Measurements from ENCODE around the gene DMRT3.

The DMRT3 gene

DNA sequence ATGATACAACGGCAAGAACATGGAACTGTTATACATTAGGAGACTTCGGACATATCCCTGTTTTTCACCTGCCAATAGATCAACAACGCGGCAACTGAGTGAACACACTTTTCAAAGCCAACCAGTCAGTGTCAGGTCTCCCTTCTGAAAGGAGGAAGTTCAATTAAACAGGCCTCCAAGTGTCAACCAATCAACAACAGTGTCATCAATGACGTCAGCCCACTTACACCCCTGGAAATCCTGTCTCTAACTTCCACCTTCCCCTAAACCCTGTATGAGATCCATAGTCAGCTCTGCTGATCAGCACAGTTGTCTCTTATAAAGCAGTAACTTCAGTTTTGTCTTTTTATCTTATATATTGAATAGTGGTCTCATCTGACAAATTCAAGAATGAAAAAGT, 36.6 kb downstream of the DMRT3 start:
- H3K27ac ChIP-seq, result no peak overlapping the region
- TF ChIP-seq, protein P1, sequence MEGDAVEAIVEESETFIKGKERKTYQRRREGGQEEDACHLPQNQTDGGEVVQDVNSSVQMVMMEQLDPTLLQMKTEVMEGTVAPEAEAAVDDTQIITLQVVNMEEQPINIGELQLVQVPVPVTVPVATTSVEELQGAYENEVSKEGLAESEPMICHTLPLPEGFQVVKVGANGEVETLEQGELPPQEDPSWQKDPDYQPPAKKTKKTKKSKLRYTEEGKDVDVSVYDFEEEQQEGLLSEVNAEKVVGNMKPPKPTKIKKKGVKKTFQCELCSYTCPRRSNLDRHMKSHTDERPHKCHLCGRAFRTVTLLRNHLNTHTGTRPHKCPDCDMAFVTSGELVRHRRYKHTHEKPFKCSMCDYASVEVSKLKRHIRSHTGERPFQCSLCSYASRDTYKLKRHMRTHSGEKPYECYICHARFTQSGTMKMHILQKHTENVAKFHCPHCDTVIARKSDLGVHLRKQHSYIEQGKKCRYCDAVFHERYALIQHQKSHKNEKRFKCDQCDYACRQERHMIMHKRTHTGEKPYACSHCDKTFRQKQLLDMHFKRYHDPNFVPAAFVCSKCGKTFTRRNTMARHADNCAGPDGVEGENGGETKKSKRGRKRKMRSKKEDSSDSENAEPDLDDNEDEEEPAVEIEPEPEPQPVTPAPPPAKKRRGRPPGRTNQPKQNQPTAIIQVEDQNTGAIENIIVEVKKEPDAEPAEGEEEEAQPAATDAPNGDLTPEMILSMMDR (IDR thresholded peaks at IDR 0.05; ENCODE audit: low read depth, low read length, missing control alignments), result no peak
- H3K4me3 ChIP-seq (ENCODE audit: low read depth, low read length), result no peak overlapping the region
- DNase-seq, result no peak
- in situ Hi-C loops (cut with HindIII; ENCODE audit: low pct_ligation_motif_present, low sequenced_read_pairs), result no loop called here
- H3K36me3 ChIP-seq (replicated peaks), result no peaks in the 10 kb centered on the region
- no peaks in the 10 kb centered on the region for H3K27me3 ChIP-seq (replicated peaks)

DNA sequence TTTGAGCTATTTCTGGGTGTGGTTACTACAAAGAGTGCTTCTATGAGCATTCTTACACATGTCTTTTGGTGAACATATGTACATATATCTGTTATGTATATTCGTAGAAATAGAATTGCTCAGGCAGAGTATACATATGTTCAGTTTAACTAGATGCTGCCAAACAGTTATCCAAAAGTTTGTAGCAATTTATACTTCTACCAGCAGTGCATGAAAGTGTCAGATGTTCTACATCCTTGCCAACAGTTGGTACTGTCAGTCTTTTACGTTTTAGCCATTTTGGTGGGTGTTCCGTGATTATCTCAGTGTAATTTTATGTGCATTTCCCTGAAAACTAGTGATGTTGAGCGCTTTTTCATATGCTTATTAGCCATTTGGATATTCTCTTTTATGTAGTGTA, 37.8 kb downstream of the DMRT3 start:
- H3K27me3 ChIP-seq (replicated peaks), result no peaks in the 10 kb centered on the region
- in situ Hi-C loops (cut with HindIII; ENCODE audit: low pct_ligation_motif_present, low sequenced_read_pairs), result no loop called here
- DNase-seq, result no peak
- TF ChIP-seq, protein P1 (IDR thresholded peaks at IDR 0.05; ENCODE audit: low read depth, low read length, missing control alignments), result no peak
- no peak overlapping the region for H3K27ac ChIP-seq
- H3K4me3 ChIP-seq (ENCODE audit: low read depth, low read length), result no peak overlapping the region
- no peaks in the 10 kb centered on the region for H3K36me3 ChIP-seq (replicated peaks)

DNA sequence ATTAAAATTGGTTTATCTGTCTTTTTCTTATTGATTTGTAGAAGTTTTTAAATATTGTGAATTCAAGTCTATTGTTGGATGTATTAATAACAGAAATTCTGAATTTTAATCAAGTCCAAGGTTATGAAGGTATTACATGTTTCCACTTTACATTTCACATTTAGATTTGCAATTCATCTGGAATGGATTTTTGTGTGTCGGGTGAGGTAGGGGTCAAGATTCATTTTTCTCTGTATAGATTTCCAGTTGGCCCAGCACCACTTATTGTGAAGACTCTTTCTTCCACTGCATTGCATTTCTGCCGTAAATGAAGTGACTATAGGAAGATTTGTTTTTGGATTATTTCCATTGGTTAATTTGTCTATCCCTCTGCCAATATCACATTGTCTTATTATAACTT, 38.2 kb downstream of the DMRT3 start:
- no peak overlapping the region for H3K27ac ChIP-seq
- no peak for DNase-seq
- H3K27me3 ChIP-seq (replicated peaks), result no peaks in the 10 kb centered on the region

DNA sequence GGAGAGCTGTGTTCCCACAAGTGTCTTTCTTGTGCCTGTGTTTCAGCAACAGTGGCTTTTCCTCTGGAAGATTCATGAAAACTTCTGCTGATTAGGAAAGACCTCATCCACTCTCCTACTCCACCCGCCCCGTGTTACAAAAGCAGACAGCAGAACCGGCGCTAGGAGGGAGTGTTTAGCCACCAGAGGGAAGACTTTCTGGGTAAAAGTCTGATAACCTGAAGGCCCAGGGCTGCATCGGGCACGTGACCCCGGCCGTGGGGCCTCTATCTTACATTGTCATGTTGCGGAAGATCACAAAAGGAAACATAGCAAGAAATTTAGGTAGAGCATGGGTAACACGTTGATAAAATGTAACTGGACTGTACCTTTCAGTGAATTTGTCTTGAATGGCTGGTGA, 41.7 kb downstream of the DMRT3 start:
- TF ChIP-seq, protein P1 (IDR thresholded peaks at IDR 0.05; ENCODE audit: low read depth, low read length, missing control alignments), result no peak
- Histone ChIP-seq H3K27me3 (replicated peaks) (no peaks in the 10 kb centered on the region), H3K27ac (no peak overlapping the region), H3K36me3 (replicated peaks) (no peaks in the 10 kb centered on the region), H3K4me3 (ENCODE audit: low read depth, low read length) (no peak overlapping the region)
- no peak for DNase-seq
- in situ Hi-C loops (cut with HindIII; ENCODE audit: low pct_ligation_motif_present, low sequenced_read_pairs), result no loop called here

More for the DNA sequence above, 38.2 kb downstream of the DMRT3 start:
- in situ Hi-C loops (cut with HindIII; ENCODE audit: low pct_ligation_motif_present, low sequenced_read_pairs), result no loop called here
- Histone ChIP-seq H3K36me3 (replicated peaks) (no peaks in the 10 kb centered on the region), H3K4me3 (ENCODE audit: low read depth, low read length) (no peak overlapping the region)
- TF ChIP-seq, protein P1 (IDR thresholded peaks at IDR 0.05; ENCODE audit: low read depth, low read length, missing control alignments), result no peak

DNA sequence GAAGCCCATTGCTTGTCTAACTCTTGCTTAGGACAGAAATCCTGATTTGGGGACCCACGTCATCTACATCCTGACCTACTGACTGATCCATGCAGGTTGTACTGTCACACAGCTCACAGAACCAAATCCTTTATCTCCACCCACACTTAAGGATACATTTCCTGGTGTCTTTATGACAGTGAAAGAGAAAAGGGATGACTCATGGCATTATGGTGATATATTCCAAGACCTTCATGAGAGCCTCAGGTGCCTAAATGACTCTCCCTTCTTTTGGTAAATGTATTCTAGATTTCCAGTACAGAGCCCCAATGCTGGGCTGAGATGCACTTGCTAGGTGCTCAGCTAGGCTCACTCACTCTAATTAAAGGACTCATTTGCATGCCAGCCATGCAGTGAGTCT, 47.7 kb downstream of the DMRT3 start:
- TF ChIP-seq, protein P1 (IDR thresholded peaks at IDR 0.05; ENCODE audit: low read depth, low read length, missing control alignments), result no peak
- Histone ChIP-seq H3K4me3 (ENCODE audit: low read depth, low read length) (no peak overlapping the region), H3K27me3 (replicated peaks) (no peaks in the 10 kb centered on the region), H3K36me3 (replicated peaks) (no peaks in the 10 kb centered on the region), H3K27ac (no peak overlapping the region)
- no peak for DNase-seq
- in situ Hi-C loops (cut with HindIII; ENCODE audit: low pct_ligation_motif_present, low sequenced_read_pairs), result no loop called here

DNA sequence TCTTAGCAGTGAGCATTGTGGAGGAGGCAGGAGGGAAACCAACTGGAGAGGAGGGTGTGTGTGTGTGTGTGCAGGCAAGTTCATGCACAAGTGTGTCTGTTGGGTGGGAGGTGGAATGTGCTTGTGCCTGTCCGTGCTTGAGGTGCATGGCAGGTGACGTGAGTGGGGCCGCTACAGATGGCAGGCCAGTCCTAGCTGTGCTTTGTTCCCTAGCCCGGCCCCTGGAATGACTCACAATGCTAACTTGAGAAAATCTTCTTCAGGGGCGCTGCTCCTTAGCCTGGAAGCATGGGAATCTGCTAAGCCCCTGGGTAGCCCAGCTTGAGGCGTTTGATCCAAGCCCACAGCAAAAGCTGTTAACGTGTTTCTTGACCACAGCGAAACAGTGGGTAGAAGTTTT, 48.7 kb downstream of the DMRT3 start:
- in situ Hi-C loops (cut with HindIII; ENCODE audit: low pct_ligation_motif_present, low sequenced_read_pairs), result no loop called here

More for the DNA sequence above, 48.7 kb downstream of the DMRT3 start:
- DNase-seq, result no peak
- H3K27ac ChIP-seq, result no peak overlapping the region
- H3K36me3 ChIP-seq (replicated peaks), result no peaks in the 10 kb centered on the region
- TF ChIP-seq, protein P1 (IDR thresholded peaks at IDR 0.05; ENCODE audit: low read depth, low read length, missing control alignments), result no peak
- H3K27me3 ChIP-seq (replicated peaks), result no peaks in the 10 kb centered on the region
- H3K4me3 ChIP-seq (ENCODE audit: low read depth, low read length), result no peak overlapping the region
